Spleen (tissue), 11 donors: ENCODE results near the gene CERKL. TPM values are rescaled to one million over a fixed set of nuclear protein-coding genes. Genes with fewer than 3 reads are reported as not detected.

Experiments used
- DNase-seq: peaks from one replicate; pipeline ENCODE4 v3.0.0-alpha.2; 2020
- H3K27ac ChIP-seq, 8 donors: fragments of 200-600 bp; sonication (generic) in 7 of 8; 1 replicate in 4 of 8; 2 replicates in 4 of 8; pipeline versions ENCODE4 v1.5.0 to v1.8.0; 2016 to 2021; ENCODE audit warnings: inconsistent platforms in 4 of 8, mild to moderate bottlenecking in 4 of 8, moderate library complexity in 1 of 8
- H3K27me3 ChIP-seq, 7 donors: fragments of 200-600 bp; sonication (generic) in 6 of 7; replicated peaks in 1 of 7; 1 replicate in 4 of 7; 2 replicates in 3 of 7; pipeline versions ENCODE4 v1.5.0 to v1.8.0; 2016 to 2021; ENCODE audit warnings: inconsistent platforms in 3 of 7, mild to moderate bottlenecking in 1 of 7
- H3K36me3 ChIP-seq, 6 donors: fragments of 200-600 bp; sonication (generic) in 5 of 6; 1 replicate in 4 of 6; 2 replicates in 2 of 6; pipeline versions ENCODE4 v1.5.0 to v1.8.0; 2016 to 2021; ENCODE audit warnings: inconsistent platforms in 2 of 6
- H3K4me1 ChIP-seq, 6 donors: fragments of 200-600 bp; sonication (generic) in 5 of 6; 1 replicate in 3 of 6; 2 replicates in 3 of 6; pipeline versions ENCODE4 v1.5.0 to v1.8.0; 2016 to 2021; ENCODE audit warnings: inconsistent platforms in 3 of 6
- H3K4me3 ChIP-seq, 8 donors: fragments of 200-600 bp; sonication (generic) in 7 of 8; 1 replicate in 4 of 8; 2 replicates in 4 of 8; pipeline versions ENCODE4 v1.5.0 to v1.8.0; 2016 to 2021; ENCODE audit warnings: inconsistent platforms in 4 of 8, mild to moderate bottlenecking in 4 of 8, moderate library complexity in 2 of 8
- H3K9me3 ChIP-seq, 8 donors: fragments of 200-600 bp; sonication (generic) in 7 of 8; 1 replicate in 4 of 8; 2 replicates in 4 of 8; pipeline versions ENCODE4 v1.5.0 to v1.8.0; 2016 to 2021; ENCODE audit warnings: inconsistent platforms in 4 of 8
- POLR2A ChIP-seq, 3 donors: fragments of 450-650 bp; IDR thresholded peaks; one replicate each; pipeline ENCODE4 v1.5.1; 2017; ENCODE audit warnings: antibody characterized with exemption in 3 of 3, mild to moderate bottlenecking in 1 of 3
- POLR2AphosphoS5 ChIP-seq, 3 donors: sonication (generic); formaldehyde crosslinking; IDR thresholded peaks; one replicate each; pipeline ENCODE4 v1.5.1; 2017; ENCODE audit warnings: antibody characterized with exemption in 3 of 3
- WGBS, 5 donors: extraction: QIAGEN DNeasy Blood & Tissue Kit in 3 of 5; methylation state at CpG; one replicate each; pipeline versions ENCODE4 v1.1.5 to v1.1.7; 2013 to 2018; 5-methylcytosine and 5-hydroxymethylcytosine counted together
- intact Hi-C: fragments of 100-400 bp; cut with DNase I; formaldehyde crosslinking; loops from one replicate; pipeline ENCODE4 v1.15.0; 2023; ENCODE audit warnings: low total_unique reads
- polyA plus RNA-seq, 3 donors: library from polyadenylated mRNA; stranded (reverse); fragments of 200-250 nt; gene quantifications; one replicate each; pipeline ENCODE4 v1.2.1, GENCODE V29; 2013
- total RNA-seq, 7 donors: library from RNA; depleted of rRNA in 3 of 7; stranded (reverse); fragments of >200 nt in 3 of 7; fragmentation: NEBNext Ultra II Directional in 4 of 7; extraction: Animal tissue kit (Norgen Biotek cat#: 25700) in 4 of 7; gene quantifications; one replicate each; pipeline versions ENCODE4 v1.1.0 to v1.2.1, GENCODE V29; 2016 to 2021
- TF ChIP-seq, protein P1 (sequence below), 11 experiments: fragments of 200-600 bp in 7 of 11; fragments of 450-650 bp in 4 of 11; sonication (generic) in 4 of 11; IDR thresholded peaks in 8 of 11; conservative IDR thresholded peaks in 3 of 11; 1 replicate in 7 of 11; 2 replicates in 4 of 11; pipeline versions ENCODE4 v1.4.0 to v1.8.0; 2016 to 2021; ENCODE audit warnings: antibody characterized with exemption in 11 of 11, inconsistent platforms in 4 of 11, mild to moderate bottlenecking in 1 of 11
- donor health status: healthy with polysubstance abuse.
- donor health status: DM: no; HTN: no; CAD: no; lungs with moderate emphysema.
- donor health status: DM: no; HTN: no; CAD: no.
- donor health status: Bipolar disorder and iron deficiency.
- donor health status: healthy.
- donor health status: DM: no; HTN: no; CAD: no.
- donor health status: DM: yes; HTN: yes; CAD: no.

The CERKL gene
- total and polyA plus RNA-seq, 10 donors: 0.27 to 2.3 (median 0.85) TPM

DNA sequence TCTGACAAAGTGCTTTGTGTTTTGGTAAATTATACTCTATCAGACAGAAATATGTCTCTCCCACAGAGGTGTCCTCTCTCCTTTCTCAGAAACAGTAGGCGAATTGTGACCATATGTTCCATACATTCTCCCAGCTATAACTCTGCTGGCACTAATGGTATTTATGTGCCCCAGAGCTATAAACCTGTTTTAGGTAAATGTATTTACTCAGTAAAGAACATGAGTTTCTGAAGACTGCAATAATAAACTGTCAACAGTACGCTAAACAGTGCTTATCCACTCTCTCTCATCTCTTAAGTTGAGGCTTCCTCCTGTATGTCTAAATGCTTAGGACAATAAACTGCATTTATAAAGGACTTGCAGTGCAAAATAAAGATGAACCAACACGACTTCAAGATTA lies 141.2 kb downstream of the CERKL start:
- DNase-seq: no peak
- Histone ChIP-seq H3K27me3 (no peaks in the 10 kb centered on the region), H3K36me3 (peaks cover 0 to 92% (median 54%) of the 10 kb centered on the region in 6 donors), H3K27ac (no peak overlapping the region), H3K4me3 (no peak overlapping the region), H3K4me1 (peaks cover 0 to 15% (median 0%) of the 10 kb centered on the region in 6 donors), H3K9me3 (no peaks in the 10 kb centered on the region)
- TF ChIP-seq POLR2A (IDR thresholded peaks at IDR 0.05) (no peak), POLR2AphosphoS5 (IDR thresholded peaks at IDR 0.05) (no peak)
- TF ChIP-seq, protein P1, sequence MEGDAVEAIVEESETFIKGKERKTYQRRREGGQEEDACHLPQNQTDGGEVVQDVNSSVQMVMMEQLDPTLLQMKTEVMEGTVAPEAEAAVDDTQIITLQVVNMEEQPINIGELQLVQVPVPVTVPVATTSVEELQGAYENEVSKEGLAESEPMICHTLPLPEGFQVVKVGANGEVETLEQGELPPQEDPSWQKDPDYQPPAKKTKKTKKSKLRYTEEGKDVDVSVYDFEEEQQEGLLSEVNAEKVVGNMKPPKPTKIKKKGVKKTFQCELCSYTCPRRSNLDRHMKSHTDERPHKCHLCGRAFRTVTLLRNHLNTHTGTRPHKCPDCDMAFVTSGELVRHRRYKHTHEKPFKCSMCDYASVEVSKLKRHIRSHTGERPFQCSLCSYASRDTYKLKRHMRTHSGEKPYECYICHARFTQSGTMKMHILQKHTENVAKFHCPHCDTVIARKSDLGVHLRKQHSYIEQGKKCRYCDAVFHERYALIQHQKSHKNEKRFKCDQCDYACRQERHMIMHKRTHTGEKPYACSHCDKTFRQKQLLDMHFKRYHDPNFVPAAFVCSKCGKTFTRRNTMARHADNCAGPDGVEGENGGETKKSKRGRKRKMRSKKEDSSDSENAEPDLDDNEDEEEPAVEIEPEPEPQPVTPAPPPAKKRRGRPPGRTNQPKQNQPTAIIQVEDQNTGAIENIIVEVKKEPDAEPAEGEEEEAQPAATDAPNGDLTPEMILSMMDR (IDR thresholded peaks at IDR 0.05 in 8 of 11, conservative IDR thresholded peaks at IDR 0.05 in 3 of 11): no peak
- intact Hi-C loops: no loop called here
- WGBS, 5 donors: 50 to 93% (median 66%) methylated on average over 3 of the region's 3 CpGs

DNA sequence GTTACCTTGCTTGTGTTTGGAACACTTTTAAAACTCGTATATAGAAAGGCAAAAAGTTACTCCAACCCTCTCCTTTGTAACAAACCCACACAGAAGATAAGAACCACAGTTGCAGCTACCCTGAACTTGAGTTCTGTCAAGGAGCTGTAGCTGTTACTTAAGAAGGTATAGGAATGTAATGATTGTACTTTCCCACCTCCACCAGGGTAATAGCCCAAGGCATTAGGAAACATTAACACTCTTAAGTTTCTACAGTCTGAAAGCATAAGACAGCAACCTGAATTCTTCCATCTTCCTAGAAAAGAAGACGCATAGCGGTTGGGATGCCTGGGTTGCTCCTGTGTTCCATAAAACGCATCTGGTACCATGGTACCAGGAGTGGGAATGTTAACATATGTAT lies 156.7 kb downstream of the CERKL start:
- Histone ChIP-seq H3K27me3 (no peaks in the 10 kb centered on the region), H3K4me3 (no peak overlapping the region), H3K27ac (no peak overlapping the region), H3K4me1 (no peaks in the 10 kb centered on the region), H3K36me3 (peaks cover 0 to 100% (median 63%) of the 10 kb centered on the region in 6 donors), H3K9me3 (no peaks in the 10 kb centered on the region)
- DNase-seq: no peak
- 92 to 94% (median 93%) methylated on average over 4 of the region's 4 CpGs for WGBS, 5 donors
- TF ChIP-seq POLR2A (IDR thresholded peaks at IDR 0.05) (no peak), POLR2AphosphoS5 (IDR thresholded peaks at IDR 0.05) (no peak)
- TF ChIP-seq, protein P1 (IDR thresholded peaks at IDR 0.05 in 8 of 11, conservative IDR thresholded peaks at IDR 0.05 in 3 of 11): no peak
- intact Hi-C loops: no loop called here

DNA sequence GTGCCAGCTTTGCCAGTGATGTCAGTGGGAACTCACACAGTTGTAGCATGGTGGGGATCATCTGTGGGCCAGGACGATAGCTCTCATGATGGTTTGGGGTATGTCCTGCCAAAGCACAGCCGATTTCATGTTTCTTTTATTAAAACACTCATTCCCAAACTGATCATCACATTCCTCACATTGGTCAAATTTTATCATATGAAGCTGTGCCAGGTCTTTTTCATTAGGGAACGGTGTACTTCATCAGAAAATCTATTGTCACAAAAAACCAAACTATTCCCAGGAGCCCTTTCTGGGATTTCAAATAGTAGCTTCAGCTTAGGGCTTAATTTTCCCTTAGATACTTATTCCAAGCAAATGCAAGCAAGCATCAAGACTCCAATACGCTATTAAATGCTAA lies 157.7 kb downstream of the CERKL start:
- Histone ChIP-seq H3K27ac (no peak overlapping the region), H3K27me3 (no peaks in the 10 kb centered on the region), H3K36me3 (peaks cover 0 to 100% (median 62%) of the 10 kb centered on the region in 6 donors), H3K9me3 (no peaks in the 10 kb centered on the region), H3K4me3 (no peak overlapping the region), H3K4me1 (no peaks in the 10 kb centered on the region)
- 89 to 91% (median 89%) methylated on average over 4 of the region's 4 CpGs for whole genome bisulfite sequencing, 5 donors
- no peak for DNase-seq
- TF ChIP-seq POLR2AphosphoS5 (IDR thresholded peaks at IDR 0.05) (no peak), POLR2A (IDR thresholded peaks at IDR 0.05) (no peak)
- TF ChIP-seq, protein P1 (IDR thresholded peaks at IDR 0.05 in 8 of 11, conservative IDR thresholded peaks at IDR 0.05 in 3 of 11): no peak
- intact Hi-C loops: no loop called here

Other genes starting within 250 kb of the CERKL start
- 100 to 1,000 TPM; 136 to 207 (median 156) TPM for gene ITGA4, start 199.7 kb downstream of the CERKL start, total RNA-seq
- gene ITGA4, start 199.7 kb downstream of the CERKL start, polyA plus RNA-seq: 10 to 100 TPM; 13.3 to 17.8 (median 17.3) TPM
- not detected for gene NEUROD1, start 23.4 kb upstream of the CERKL start, total RNA-seq
- under 1 TPM in 1 of 3 donors, not detected in 2; 0.10 TPM for gene NEUROD1, start 23.4 kb upstream of the CERKL start, polyA plus RNA-seq
- 100 to 1,000 TPM in 6 of 7 donors, 10 to 100 TPM in 1; 97.6 to 230 (median 127) TPM for gene ITPRID2, start 234.6 kb upstream of the CERKL start, total RNA-seq
- gene ITPRID2, start 234.6 kb upstream of the CERKL start, polyA plus RNA-seq: 10 to 100 TPM; 18.0 to 34.0 (median 19.5) TPM